T-cell (primary cell): ENCODE results near the gene ITPR3. TPM values are rescaled to one million over a fixed set of nuclear protein-coding genes. Genes with fewer than 3 reads are reported as not detected.

Experiments used
- ATAC-seq, 4 experiments: fragments of 200-7000 bp in 3 of 4; fragments of 150-1000 bp in 1 of 4; cut with Tn5 transposase; replicated peaks in 1 of 4; 1 replicate in 3 of 4; 2 replicates in 1 of 4; pipeline ENCODE4 v1.10.0; 2021; ENCODE audit warnings: moderate library complexity in 3 of 4, mild to moderate bottlenecking in 2 of 4, moderate number of reproducible peaks in 1 of 4
- CTCF ChIA-PET, 2 donors: fragments of 300-600 bp; sonication (Branson Sonifier 250); formaldehyde crosslinking; loops; one replicate each; lab custom pipeline; 2022; ENCODE audit warnings: antibody characterized with exemption in 2 of 2; lab: Charles Lee
- POLR2A ChIA-PET, 2 donors: fragments of 300-600 bp; sonication (Branson Sonifier 250); formaldehyde crosslinking; loops; one replicate each; lab custom pipeline; 2022; ENCODE audit warnings: antibody characterized with exemption in 2 of 2; lab: Charles Lee
- DNase-seq, 35 experiments: peaks; one replicate each; pipeline versions ENCODE4 v3.0.0 to v3.0.0-alpha.2; 2013 to 2023
- H3K27ac ChIP-seq: one replicate; pipeline ENCODE4 v1.5.1; 2013; ENCODE audit warnings: low read length
- H3K27me3 ChIP-seq, 2 experiments: replicated peaks in 1 of 2; 1 replicate in 1 of 2; 2 replicates in 1 of 2; pipeline versions ENCODE4 v1.6.1 to v1.7.0; 2013; ENCODE audit warnings: low read length in 1 of 2, mixed read lengths in 1 of 2; ENCODE audit not compliant: control insufficient read depth in 2 of 2, insufficient read depth in 2 of 2; ENCODE audit errors: extremely low read depth in 1 of 2
- H3K36me3 ChIP-seq, 2 donors: 1 replicate in 1 of 2; 2 replicates in 1 of 2; pipeline versions ENCODE4 v1.6.1 to v1.7.0; 2013; ENCODE audit warnings: low read length in 1 of 2; ENCODE audit not compliant: control insufficient read depth in 2 of 2, insufficient read depth in 1 of 2; ENCODE audit errors: extremely low read depth in 1 of 2
- H3K4me1 ChIP-seq, 2 experiments: 1 replicate in 1 of 2; 2 replicates in 1 of 2; pipeline versions ENCODE4 v1.6.1 to v1.7.0; 2013; ENCODE audit warnings: low read length in 2 of 2, mixed read lengths in 1 of 2; ENCODE audit not compliant: insufficient read depth in 2 of 2, control insufficient read depth in 1 of 2; ENCODE audit errors: extremely low read depth in 1 of 2
- H3K4me3 ChIP-seq, 2 donors: 1 replicate in 1 of 2; 2 replicates in 1 of 2; pipeline versions ENCODE4 v1.5.1 to v1.7.0; 2013; ENCODE audit warnings: mild to moderate bottlenecking in 2 of 2, low read length in 1 of 2, moderate library complexity in 1 of 2; ENCODE audit not compliant: control insufficient read depth in 1 of 2; ENCODE audit errors: extremely low read depth in 1 of 2
- H3K9me3 ChIP-seq: 2 replicates; pipeline ENCODE4 v1.7.0; 2013
- H3K27ac Mint-ChIP-seq, 2 donors: one replicate each; pipeline ENCODE4 v1.8.0; 2020 to 2021; ENCODE audit warnings: mild to moderate bottlenecking in 2 of 2, mixed read lengths in 2 of 2
- H3K27me3 Mint-ChIP-seq, 2 donors: one replicate each; pipeline ENCODE4 v1.8.0; 2021 to 2022; ENCODE audit warnings: mixed read lengths in 2 of 2
- H3K36me3 Mint-ChIP-seq: one replicate; pipeline ENCODE4 v1.8.0; 2021; ENCODE audit warnings: mixed read lengths
- H3K4me1 Mint-ChIP-seq, 3 donors: one replicate each; pipeline ENCODE4 v1.8.0; 2020 to 2022; ENCODE audit warnings: mixed read lengths in 3 of 3, mild to moderate bottlenecking in 1 of 3
- H3K4me3 Mint-ChIP-seq, 3 donors: one replicate each; pipeline ENCODE4 v1.8.0; 2020 to 2022; ENCODE audit warnings: mild to moderate bottlenecking in 3 of 3, mixed read lengths in 3 of 3, moderate library complexity in 3 of 3
- H3K9me3 Mint-ChIP-seq, 3 donors: one replicate each; pipeline ENCODE4 v1.8.0; 2020 to 2022; ENCODE audit warnings: mixed read lengths in 3 of 3
- whole genome bisulfite sequencing: methylation state at CpG from one replicate; pipeline ENCODE4 v1.1.5; 2013; ENCODE audit warnings: missing lambda C conversion rate; ENCODE audit not compliant: insufficient coverage; 5-methylcytosine and 5-hydroxymethylcytosine counted together
- total RNA-seq, 35 experiments: library from RNA in 6 of 35; stranded (reverse) in 6 of 35; fragments of 120-200 nt in 1 of 35; gene quantifications; one replicate each; pipeline versions ENCODE4 v1.2.1 to v1.2.4 and lab custom pipeline; 2013 to 2026

Gene ITPR3
- total RNA-seq, 5 donors from 2014 or later (not counting 1 experiment from before 2014, with no cell fraction given), result 49.2 to 63.6 (median 62.4) TPM

- Mint-ChIP-seq H3K27me3 (no peaks in the 10 kb centered on the region), H3K36me3 (no peaks in the 10 kb centered on the region), H3K4me3 (no peak overlapping the region), H3K9me3 (peaks cover 0 to 6% (median 6%) of the 10 kb centered on the region in 3 donors), H3K27ac (no peak overlapping the region), H3K4me1 (peaks cover 0 to 2% (median 0%) of the 10 kb centered on the region in 3 donors)
- no peak overlapping the region for H3K4me3 ChIP-seq
- H3K27ac ChIP-seq, result no peak overlapping the region
- DNase-seq, result no peak
- peaks cover 0 to 33% of the 10 kb centered on the region in 2 experiments for H3K27me3 ChIP-seq
- ATAC-seq, result no peak
- H3K4me1 ChIP-seq, result no peaks in the 10 kb centered on the region
- no peaks in the 10 kb centered on the region for H3K36me3 ChIP-seq
- ChIA-PET POLR2A (no interaction called here), CTCF (interaction anchor here (1.8 to 2.2 kb wide), 3 partner anchors 17 to 21 kb away, joined by 4 to 10 read pairs (median 4); no protein-coding TSS in a partner anchor)
- no peaks in the 10 kb centered on the region for H3K9me3 ChIP-seq
- WGBS, result 100% methylated on average over 2 of the region's 8 CpGs
Measured at GRCh38 chr6:33607126-33607783, 13.9 kb upstream of the ITPR3 start.

GRCh38 chr6:33607784-33608161 is 13.3 kb upstream of the ITPR3 start:
- peak in 2 of 4 experiments; percentile 54 to 63 for ATAC-seq
- DNase-seq, result peak in 7 of 35 experiments; percentile 18 to 53 (median 24)
- Mint-ChIP-seq H3K36me3 (no peaks in the 10 kb centered on the region), H3K4me1 (peaks cover 0 to 7% (median 0%) of the 10 kb centered on the region in 3 donors), H3K9me3 (peaks cover 0 to 6% (median 6%) of the 10 kb centered on the region in 3 donors), H3K27me3 (no peaks in the 10 kb centered on the region), H3K4me3 (no peak overlapping the region), H3K27ac (no peak overlapping the region)
- Histone ChIP-seq H3K36me3 (no peaks in the 10 kb centered on the region), H3K27me3 (peaks cover 0 to 33% of the 10 kb centered on the region in 2 experiments), H3K4me3 (no peak overlapping the region), H3K4me1 (no peaks in the 10 kb centered on the region), H3K27ac (no peak overlapping the region), H3K9me3 (no peaks in the 10 kb centered on the region)
- WGBS, result 40% methylated on average over 3 of the region's 5 CpGs
- CTCF ChIA-PET, result interaction anchor here (1.8 to 2.2 kb wide), 3 partner anchors 18 to 22 kb away, joined by 4 to 10 read pairs (median 4); no protein-coding TSS in a partner anchor
- POLR2A ChIA-PET, result no interaction called here

GRCh38 chr6:33609019-33609418 is 12.1 kb upstream of the ITPR3 start:
- Mint-ChIP-seq H3K4me3 (no peak overlapping the region), H3K9me3 (peaks cover 0 to 6% (median 6%) of the 10 kb centered on the region in 3 donors), H3K36me3 (no peaks in the 10 kb centered on the region), H3K27ac (no peak overlapping the region), H3K27me3 (no peaks in the 10 kb centered on the region), H3K4me1 (peaks cover 0 to 10% (median 0%) of the 10 kb centered on the region in 3 donors)
- Histone ChIP-seq H3K27ac (no peak overlapping the region), H3K9me3 (no peaks in the 10 kb centered on the region), H3K4me1 (no peaks in the 10 kb centered on the region), H3K4me3 (no peak overlapping the region), H3K36me3 (no peaks in the 10 kb centered on the region), H3K27me3 (peaks cover 0 to 28% of the 10 kb centered on the region in 2 experiments)
- CTCF ChIA-PET, result interaction anchor here in 1 of 2 donors (1.9 kb wide), 1 partner anchor 22 kb away, joined by 4 read pairs; no protein-coding TSS in a partner anchor
- DNase-seq, result no peak
- WGBS, result 40% methylated on average over 1 of the region's 3 CpGs
- POLR2A ChIA-PET, result no interaction called here
- no peak for ATAC-seq

GRCh38 chr6:33609528-33609927 is 11.6 kb upstream of the ITPR3 start:
- Histone ChIP-seq H3K4me1 (no peaks in the 10 kb centered on the region), H3K4me3 (no peak overlapping the region), H3K27ac (no peak overlapping the region), H3K9me3 (no peaks in the 10 kb centered on the region), H3K27me3 (peaks cover 0 to 26% of the 10 kb centered on the region in 2 experiments), H3K36me3 (no peaks in the 10 kb centered on the region)
- POLR2A ChIA-PET, result no interaction called here
- 67% methylated on average over 4 of the region's 6 CpGs for WGBS
- Mint-ChIP-seq H3K27ac (no peak overlapping the region), H3K4me3 (no peak overlapping the region), H3K36me3 (no peaks in the 10 kb centered on the region), H3K9me3 (peaks cover 0 to 6% (median 6%) of the 10 kb centered on the region in 3 donors), H3K4me1 (peaks cover 0 to 10% (median 0%) of the 10 kb centered on the region in 3 donors), H3K27me3 (no peaks in the 10 kb centered on the region)
- DNase-seq, result no peak
- ATAC-seq, result no peak
- CTCF ChIA-PET, result no interaction called here

- Histone ChIP-seq H3K4me3 (no peak overlapping the region), H3K36me3 (no peaks in the 10 kb centered on the region), H3K9me3 (no peaks in the 10 kb centered on the region), H3K27me3 (peaks cover 0 to 26% of the 10 kb centered on the region in 2 experiments), H3K27ac (no peak overlapping the region), H3K4me1 (no peaks in the 10 kb centered on the region)
- no peak overlapping the region for H3K4me3 Mint-ChIP-seq
- ATAC-seq (no peak), DNase-seq (no peak)
- no peaks in the 10 kb centered on the region for H3K36me3 Mint-ChIP-seq
- no peak overlapping the region for H3K27ac Mint-ChIP-seq
- CTCF ChIA-PET, result no interaction called here
- H3K9me3 Mint-ChIP-seq, result peaks cover 0 to 3% (median 3%) of the 10 kb centered on the region in 3 donors
- POLR2A ChIA-PET, result no interaction called here
- H3K27me3 Mint-ChIP-seq, result no peaks in the 10 kb centered on the region
- 94% methylated on average over 4 of the region's 4 CpGs for WGBS
- H3K4me1 Mint-ChIP-seq, result peaks cover 0 to 10% (median 0%) of the 10 kb centered on the region in 3 donors
Measured at GRCh38 chr6:33610067-33610466, 11.1 kb upstream of the ITPR3 start.

GRCh38 chr6:33610779-33611732 is 10.1 kb upstream of the ITPR3 start:
- Mint-ChIP-seq H3K4me3 (no peak overlapping the region), H3K27me3 (no peaks in the 10 kb centered on the region), H3K4me1 (peaks cover 0 to 10% (median 0%) of the 10 kb centered on the region in 3 donors), H3K9me3 (no peaks in the 10 kb centered on the region), H3K27ac (no peak overlapping the region), H3K36me3 (no peaks in the 10 kb centered on the region)
- Histone ChIP-seq H3K27me3 (peaks cover 0 to 26% of the 10 kb centered on the region in 2 experiments), H3K4me1 (no peaks in the 10 kb centered on the region), H3K4me3 (no peak overlapping the region), H3K9me3 (no peaks in the 10 kb centered on the region), H3K36me3 (no peaks in the 10 kb centered on the region), H3K27ac (no peak overlapping the region)
- DNase-seq (no peak), ATAC-seq (no peak)
- 92% methylated on average over 14 of the region's 22 CpGs for WGBS
- POLR2A ChIA-PET, result interaction anchor here in 1 of 2 donors (0.8 kb wide), 1 partner anchor 10 kb away, joined by 7 read pairs; the partner anchor contains the start of gene ITPR3
- CTCF ChIA-PET, result no interaction called here
